NOMO-1 treated with dmso at 0.1 percent for 144 hours (cell line): ENCODE results near the gene SPRR5.

Experiments used
- DNase-seq: peaks from one replicate; lab custom pipeline; 2025; ENCODE audit not compliant: unreplicated experiment; lab: John Stamatoyannopoulos, UW

Gene SPRR5

DNA sequence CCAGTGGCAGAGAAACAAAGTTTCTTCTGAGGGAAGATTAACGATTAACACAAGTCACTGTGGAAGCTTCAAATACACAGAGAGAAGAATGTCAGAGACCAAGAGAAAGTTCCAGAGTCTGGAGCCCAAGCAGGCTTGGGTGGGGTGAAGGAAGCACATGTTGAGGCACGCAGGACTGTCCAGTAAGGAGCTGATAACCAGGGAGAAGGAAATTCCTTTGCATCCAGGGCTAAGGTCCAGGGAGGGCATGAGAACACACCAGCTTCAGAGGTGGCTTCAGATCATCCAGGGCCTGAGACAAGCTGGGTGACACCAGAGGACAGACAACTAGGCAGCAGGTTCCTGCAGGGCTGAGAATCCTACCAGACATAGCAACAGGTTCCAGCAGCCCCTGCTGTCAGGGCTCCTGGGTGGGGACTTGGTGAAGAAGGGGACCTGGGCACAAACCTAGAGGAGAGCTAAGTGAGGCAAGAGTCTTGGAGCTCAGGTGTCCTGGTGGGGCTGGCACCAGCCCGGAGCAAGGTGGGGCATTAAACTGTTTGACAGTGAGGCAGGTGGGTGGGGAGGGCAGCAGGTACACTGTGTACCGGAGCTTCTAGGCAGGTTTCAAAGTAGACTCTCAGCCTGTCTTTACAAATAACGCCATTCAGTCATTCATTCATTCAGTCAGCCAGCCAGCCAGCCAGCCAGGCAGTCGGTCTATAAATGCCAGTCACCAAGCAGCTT, 34.3 kb downstream of the SPRR5 start:
- DNase-seq, result no peak

DNA sequence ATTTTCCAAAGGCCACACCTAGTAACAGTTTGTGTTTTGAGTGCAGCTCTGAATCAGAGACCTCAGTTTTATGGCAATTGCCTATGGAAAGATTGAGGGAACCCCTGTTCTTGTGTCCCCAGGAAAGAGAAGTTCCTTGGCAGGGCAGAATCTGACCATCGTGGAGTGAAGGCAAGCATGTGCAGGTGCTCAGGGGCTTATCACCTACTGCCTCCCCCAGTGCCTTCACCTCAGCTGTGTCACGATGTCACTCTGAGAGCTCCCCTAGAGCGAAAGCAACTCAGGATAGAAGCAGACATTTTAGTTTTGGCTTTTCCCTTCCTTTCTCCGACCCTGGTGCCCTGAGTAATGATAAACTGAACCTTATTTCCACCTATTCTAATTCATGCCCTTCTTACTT, 35.1 kb downstream of the SPRR5 start:
- DNase-seq, result no peak

GRCh38 chr1:152983234-152983633, 36.2 kb downstream of the SPRR5 start:
- no peak for DNase-seq

- no peak for DNase-seq
These were observed 36.7 kb downstream of the SPRR5 start, which contains the start of gene SPRR1A for GRCh38 chr1:152983743-152984142. SPRR1A (plus strand) TSS chr1:152984081; CDS start chr1:152985231, 1,150 bp downstream.

- no peak for DNase-seq
These were observed 39.6 kb downstream of the SPRR5 start for GRCh38 chr1:152986578-152986977.

GRCh38 chr1:152993186-152993585, 46.2 kb downstream of the SPRR5 start:
- DNase-seq, result no peak

GRCh38 chr1:152995842-152996241, 48.8 kb downstream of the SPRR5 start:
- no peak for DNase-seq

DNA sequence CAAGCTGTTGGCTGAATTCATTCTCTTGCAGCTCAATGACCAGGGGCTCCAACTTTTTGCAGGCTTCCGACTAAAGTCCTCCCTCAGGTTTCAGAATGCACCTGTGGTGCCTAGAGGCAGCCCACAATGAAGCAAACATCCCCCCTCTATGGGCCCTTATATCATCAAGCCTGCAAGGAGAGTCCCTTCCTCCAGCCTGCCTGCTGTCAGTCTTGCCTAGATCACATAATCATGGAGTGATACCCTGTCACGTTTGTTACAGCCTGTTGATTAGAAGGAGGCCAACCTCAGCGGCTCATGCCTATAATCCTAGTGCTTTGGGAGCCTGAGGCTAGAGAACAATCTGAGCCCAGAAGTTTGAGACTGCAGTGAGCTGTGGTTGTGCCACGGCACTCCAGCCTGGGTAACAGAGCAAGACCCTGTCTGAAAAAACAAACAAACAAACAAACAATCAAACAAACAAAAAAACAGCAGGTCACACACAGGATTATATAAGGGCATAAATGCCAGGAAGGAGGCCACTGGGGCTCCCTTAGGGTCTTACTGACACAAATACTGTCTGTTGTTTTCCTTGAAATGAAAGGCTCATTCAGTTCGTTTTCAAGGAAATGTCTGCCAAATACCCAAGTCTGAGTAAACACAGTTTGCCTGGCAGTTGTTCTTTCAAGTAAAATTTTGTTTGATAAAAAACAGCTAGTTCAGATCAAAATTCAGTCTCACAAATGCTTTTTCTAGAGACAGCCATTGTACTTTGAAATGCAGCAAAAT, 49.8 kb downstream of the SPRR5 start:
- no peak for DNase-seq

- no peak for DNase-seq
These were observed 50.9 kb downstream of the SPRR5 start for GRCh38 chr1:152997901-152998300.

GRCh38 chr1:152998476-152998875, 51.5 kb downstream of the SPRR5 start:
- no peak for DNase-seq
